ENCODE measurements around the gene SLCO2B1.

The SLCO2B1 gene

GRCh38 chr11:75242722-75243600, 92.1 kb downstream of the SLCO2B1 start:
- DNase-seq (ENCODE audit: extremely low read depth, low read depth) = no peak
- TF ChIP-seq CTCF (IDR thresholded peaks at IDR 0.05; ENCODE audit: low read depth, low read length) = no peak

GRCh38 chr11:75244052-75244814, 93.3 kb downstream of the SLCO2B1 start:
- DNase-seq (ENCODE audit: extremely low read depth, low read depth) = no peak
- TF ChIP-seq CTCF (IDR thresholded peaks at IDR 0.05; ENCODE audit: low read depth, low read length) = no peak

GRCh38 chr11:75245356-75246005, 94.6 kb downstream of the SLCO2B1 start:
- no peak for TF ChIP-seq CTCF (IDR thresholded peaks at IDR 0.05; ENCODE audit: low read depth, low read length)
- no peak for DNase-seq (ENCODE audit: extremely low read depth, low read depth)

- TF ChIP-seq CTCF (IDR thresholded peaks at IDR 0.05; ENCODE audit: low read depth, low read length) = no peak
- DNase-seq (ENCODE audit: extremely low read depth, low read depth) = no peak
Measured at GRCh38 chr11:75246006-75246670, 95.2 kb downstream of the SLCO2B1 start.

- TF ChIP-seq CTCF (IDR thresholded peaks at IDR 0.05; ENCODE audit: low read depth, low read length) = no peak
- no peak for DNase-seq (ENCODE audit: extremely low read depth, low read depth)
Measured at GRCh38 chr11:75246671-75247350, 95.9 kb downstream of the SLCO2B1 start.

GRCh38 chr11:75248924-75249256, 98.0 kb downstream of the SLCO2B1 start:
- no peak for TF ChIP-seq CTCF (IDR thresholded peaks at IDR 0.05; ENCODE audit: low read depth, low read length)

More at GRCh38 chr11:75248924-75249256, 98.0 kb downstream of the SLCO2B1 start:
- no peak for DNase-seq (ENCODE audit: extremely low read depth, low read depth)

Measured in AG09319 (cell line).